GM23338 (cell line): Measurements from ENCODE around the gene HELB. TPM values are rescaled to one million over a fixed set of nuclear protein-coding genes. Genes with fewer than 3 reads are reported as not detected.

Experiments used
- ATAC-seq: fragments of 200-7000 bp; cut with Tn5 transposase; 3 replicates; pipeline ENCODE4 v1.9.1; 2020
- DNase-seq: peaks from one replicate; pipeline ENCODE4 v3.0.0-alpha.2; 2015; ENCODE audit warnings: low spot score
- H2AFZ ChIP-seq: fragments of 200-600 bp; sonication (generic); 2 replicates; pipeline ENCODE4 v1.8.0; 2016; ENCODE audit warnings: antibody characterized with exemption, mild to moderate bottlenecking, moderate library complexity
- H3F3A ChIP-seq: fragments of 200-600 bp; sonication (generic); replicated peaks from 2 replicates; pipeline ENCODE4 v1.8.0; 2017; ENCODE audit warnings: antibody characterized with exemption, mixed run types, low read depth
- H3K27ac ChIP-seq: fragments of 200-600 bp; sonication (generic); 2 replicates; pipeline ENCODE4 v1.6.1; 2016; ENCODE audit warnings: low read depth
- H3K27me3 ChIP-seq: fragments of 200-600 bp; sonication (generic); 2 replicates; pipeline ENCODE4 v1.8.0; 2016; ENCODE audit warnings: mild to moderate bottlenecking, mixed run types, moderate library complexity; ENCODE audit not compliant: insufficient read depth
- H3K36me3 ChIP-seq: fragments of 200-600 bp; sonication (generic); 2 replicates; pipeline ENCODE4 v1.8.0; 2016; ENCODE audit warnings: mild to moderate bottlenecking; ENCODE audit not compliant: insufficient read depth
- H3K4me1 ChIP-seq: fragments of 200-600 bp; sonication (generic); 2 replicates; pipeline ENCODE4 v1.8.0; 2016; ENCODE audit warnings: mild to moderate bottlenecking, moderate library complexity; ENCODE audit not compliant: insufficient read depth
- H3K4me2 ChIP-seq: fragments of 200-600 bp; sonication (generic); 2 replicates; pipeline ENCODE4 v1.7.1; 2017; ENCODE audit warnings: mixed run types
- H3K4me3 ChIP-seq: fragments of 200-600 bp; sonication (generic); 2 replicates; pipeline ENCODE4 v1.6.1; 2016; ENCODE audit warnings: mixed run types
- H3K79me2 ChIP-seq: fragments of 200-600 bp; sonication (generic); replicated peaks from 2 replicates; pipeline ENCODE4 v1.8.0; 2017; ENCODE audit warnings: mild to moderate bottlenecking; ENCODE audit not compliant: insufficient read depth
- H3K9me2 ChIP-seq: fragments of 200-600 bp; sonication (generic); 2 replicates; pipeline ENCODE4 v1.8.0; 2017; ENCODE audit not compliant: insufficient read depth
- H4K20me1 ChIP-seq: fragments of 200-600 bp; sonication (generic); replicated peaks from 2 replicates; pipeline ENCODE4 v1.8.0; 2017; ENCODE audit warnings: mild to moderate bottlenecking; ENCODE audit not compliant: insufficient read depth
- H3K27ac Mint-ChIP-seq: 2 replicates; pipeline ENCODE4 v1.8.0; 2020; ENCODE audit warnings: inconsistent platforms, mild to moderate bottlenecking, moderate library complexity, mixed read lengths
- H3K27me3 Mint-ChIP-seq: 3 replicates; pipeline ENCODE4 v1.8.0; 2022; ENCODE audit warnings: low read depth, mild to moderate bottlenecking, moderate library complexity, mixed read lengths, inconsistent platforms; ENCODE audit not compliant: insufficient read depth, poor library complexity
- H3K36me3 Mint-ChIP-seq: 3 replicates; pipeline ENCODE4 v1.8.0; 2021; ENCODE audit warnings: low read depth, mild to moderate bottlenecking, inconsistent platforms, moderate library complexity, mixed read lengths
- H3K4me1 Mint-ChIP-seq: 3 replicates; pipeline ENCODE4 v1.8.0; 2020; ENCODE audit warnings: mild to moderate bottlenecking, inconsistent platforms, mixed read lengths
- H3K4me3 Mint-ChIP-seq: 3 replicates; pipeline ENCODE4 v1.8.0; 2021; ENCODE audit warnings: moderate library complexity, mild to moderate bottlenecking, inconsistent platforms, mixed read lengths
- H3K9me3 Mint-ChIP-seq: 3 replicates; pipeline ENCODE4 v1.8.0; 2020; ENCODE audit warnings: moderate library complexity, mild to moderate bottlenecking, inconsistent platforms, mixed read lengths
- CREB1 ChIP-seq: fragments of 250-450 bp; sonication (Bioruptor Pico); IDR thresholded peaks from 2 replicates; pipeline ENCODE4 v1.5.0; 2020; ENCODE audit warnings: low read depth, mild to moderate bottlenecking, moderate library complexity
- EZH2phosphoT487 ChIP-seq: fragments of 200-600 bp; sonication (generic); IDR thresholded peaks from one replicate; pipeline ENCODE4 v1.8.1; 2018; ENCODE audit warnings: antibody characterized with exemption; ENCODE audit not compliant: unreplicated experiment
- JUNB ChIP-seq: IDR thresholded peaks from one replicate; pipeline ENCODE4 v1.6.1; 2016; ENCODE audit warnings: antibody characterized with exemption; ENCODE audit not compliant: unreplicated experiment
- POLR2AphosphoS5 ChIP-seq: IDR thresholded peaks from 2 replicates; pipeline ENCODE4 v1.6.1; 2016; ENCODE audit warnings: antibody characterized with exemption, low read depth
- STAT1 ChIP-seq: IDR thresholded peaks from one replicate; pipeline ENCODE4 v1.6.1; 2016; ENCODE audit warnings: antibody characterized with exemption; ENCODE audit not compliant: unreplicated experiment
- ZNF114 ChIP-seq: fragments of 250-450 bp; sonication (Bioruptor Pico); IDR thresholded peaks from 2 replicates; pipeline ENCODE4 v1.5.0; 2020; ENCODE audit warnings: mild to moderate bottlenecking, moderate library complexity
- polyA plus RNA-seq: library from polyadenylated mRNA; unstranded; fragments of >200 nt; fragmentation: Nextera tagmentation; extraction: Ambion mirVana; gene quantifications from 2 replicates; pipeline ENCODE4 v1.2.1, GENCODE V29; 2016
- total RNA-seq: library from RNA; depleted of rRNA; stranded (reverse); fragments of >200 nt; shearing (Covaris generic); gene quantifications from 2 replicates; pipeline ENCODE4 v1.2.3, GENCODE V29; 2014
- TF ChIP-seq, protein P1 (sequence below): IDR thresholded peaks from one replicate; pipeline ENCODE4 v1.6.1; 2018; ENCODE audit warnings: antibody characterized with exemption; ENCODE audit not compliant: unreplicated experiment
- TF ChIP-seq, protein P2 (sequence below): fragments of 250-450 bp; sonication (Bioruptor Pico); IDR thresholded peaks from 2 replicates; pipeline ENCODE4 v1.5.0; 2020; ENCODE audit warnings: mild to moderate bottlenecking, moderate library complexity

The HELB gene
- total and polyA plus RNA-seq, 2 experiments from 2014 or later = 3.1 to 18.2 TPM

DNA sequence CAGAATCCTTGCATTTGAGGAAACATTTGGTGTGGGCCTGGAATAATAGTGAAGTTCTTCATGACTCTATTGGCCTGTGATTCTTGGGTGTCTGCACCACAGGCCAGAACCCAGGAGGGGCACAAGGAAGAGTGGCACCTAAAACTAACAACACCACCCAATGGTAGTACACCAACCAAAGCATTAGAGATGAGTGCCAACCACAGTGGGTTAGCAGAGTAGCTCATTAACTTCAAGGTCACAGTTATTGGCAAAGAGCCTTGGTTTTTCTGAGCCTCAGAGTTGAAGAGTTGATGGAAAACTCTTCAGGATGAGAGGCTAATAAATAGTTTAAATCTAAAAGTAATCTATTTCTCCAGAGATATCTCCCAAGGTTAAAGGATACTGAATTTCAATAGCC is 57.0 kb downstream of the HELB start (continued):
- TF ChIP-seq, protein P1, sequence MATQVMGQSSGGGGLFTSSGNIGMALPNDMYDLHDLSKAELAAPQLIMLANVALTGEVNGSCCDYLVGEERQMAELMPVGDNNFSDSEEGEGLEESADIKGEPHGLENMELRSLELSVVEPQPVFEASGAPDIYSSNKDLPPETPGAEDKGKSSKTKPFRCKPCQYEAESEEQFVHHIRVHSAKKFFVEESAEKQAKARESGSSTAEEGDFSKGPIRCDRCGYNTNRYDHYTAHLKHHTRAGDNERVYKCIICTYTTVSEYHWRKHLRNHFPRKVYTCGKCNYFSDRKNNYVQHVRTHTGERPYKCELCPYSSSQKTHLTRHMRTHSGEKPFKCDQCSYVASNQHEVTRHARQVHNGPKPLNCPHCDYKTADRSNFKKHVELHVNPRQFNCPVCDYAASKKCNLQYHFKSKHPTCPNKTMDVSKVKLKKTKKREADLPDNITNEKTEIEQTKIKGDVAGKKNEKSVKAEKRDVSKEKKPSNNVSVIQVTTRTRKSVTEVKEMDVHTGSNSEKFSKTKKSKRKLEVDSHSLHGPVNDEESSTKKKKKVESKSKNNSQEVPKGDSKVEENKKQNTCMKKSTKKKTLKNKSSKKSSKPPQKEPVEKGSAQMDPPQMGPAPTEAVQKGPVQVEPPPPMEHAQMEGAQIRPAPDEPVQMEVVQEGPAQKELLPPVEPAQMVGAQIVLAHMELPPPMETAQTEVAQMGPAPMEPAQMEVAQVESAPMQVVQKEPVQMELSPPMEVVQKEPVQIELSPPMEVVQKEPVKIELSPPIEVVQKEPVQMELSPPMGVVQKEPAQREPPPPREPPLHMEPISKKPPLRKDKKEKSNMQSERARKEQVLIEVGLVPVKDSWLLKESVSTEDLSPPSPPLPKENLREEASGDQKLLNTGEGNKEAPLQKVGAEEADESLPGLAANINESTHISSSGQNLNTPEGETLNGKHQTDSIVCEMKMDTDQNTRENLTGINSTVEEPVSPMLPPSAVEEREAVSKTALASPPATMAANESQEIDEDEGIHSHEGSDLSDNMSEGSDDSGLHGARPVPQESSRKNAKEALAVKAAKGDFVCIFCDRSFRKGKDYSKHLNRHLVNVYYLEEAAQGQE = no peak
- no peak for TF ChIP-seq ZNF114
- no peak for TF ChIP-seq CREB1 (CRISPR knock-in tag)
- no peak for TF ChIP-seq POLR2AphosphoS5

DNA sequence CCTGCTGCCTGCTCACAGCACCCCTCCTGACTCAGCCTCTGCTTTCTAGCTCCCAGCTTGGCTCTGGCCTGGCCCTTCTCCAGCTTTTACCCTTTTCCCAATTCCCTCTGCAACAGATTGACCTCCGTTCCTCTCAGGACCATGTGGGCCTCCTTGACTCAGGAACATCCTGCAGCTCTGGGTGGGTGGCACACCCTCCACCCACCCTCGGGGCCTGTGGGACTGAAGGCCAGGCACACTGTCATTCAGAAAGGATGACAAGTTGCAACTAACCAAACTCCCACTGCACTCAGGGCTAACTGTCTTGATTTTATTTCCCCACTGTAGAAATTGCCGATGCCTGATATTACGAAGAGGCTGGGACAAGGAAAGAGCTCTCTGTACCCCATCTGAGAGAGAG is 59.4 kb downstream of the HELB start:
- no peaks in the 10 kb centered on the region for H3K9me3 Mint-ChIP-seq

More for the DNA sequence above, 59.4 kb downstream of the HELB start:
- Histone ChIP-seq H3K4me3 (no peak overlapping the region), H3F3A (no peaks in the 10 kb centered on the region), H3K79me2 (no peaks in the 10 kb centered on the region), H3K9me2 (peaks cover 11% of the 10 kb centered on the region; the same call in 1 of the 2 replicates), H2AFZ (no peak overlapping the region), H3K4me2 (no peak overlapping the region), H3K36me3 (no peaks in the 10 kb centered on the region), H4K20me1 (no peaks in the 10 kb centered on the region), H3K27me3 (no peaks in the 10 kb centered on the region), H3K27ac (no peak overlapping the region), H3K4me1 (peaks cover 15% of the 10 kb centered on the region)
- H3K4me1 Mint-ChIP-seq = peaks cover 13% of the 10 kb centered on the region
- H3K27ac Mint-ChIP-seq = no peak overlapping the region; the same call in 1 of the 2 replicates
- TF ChIP-seq, protein P2, sequence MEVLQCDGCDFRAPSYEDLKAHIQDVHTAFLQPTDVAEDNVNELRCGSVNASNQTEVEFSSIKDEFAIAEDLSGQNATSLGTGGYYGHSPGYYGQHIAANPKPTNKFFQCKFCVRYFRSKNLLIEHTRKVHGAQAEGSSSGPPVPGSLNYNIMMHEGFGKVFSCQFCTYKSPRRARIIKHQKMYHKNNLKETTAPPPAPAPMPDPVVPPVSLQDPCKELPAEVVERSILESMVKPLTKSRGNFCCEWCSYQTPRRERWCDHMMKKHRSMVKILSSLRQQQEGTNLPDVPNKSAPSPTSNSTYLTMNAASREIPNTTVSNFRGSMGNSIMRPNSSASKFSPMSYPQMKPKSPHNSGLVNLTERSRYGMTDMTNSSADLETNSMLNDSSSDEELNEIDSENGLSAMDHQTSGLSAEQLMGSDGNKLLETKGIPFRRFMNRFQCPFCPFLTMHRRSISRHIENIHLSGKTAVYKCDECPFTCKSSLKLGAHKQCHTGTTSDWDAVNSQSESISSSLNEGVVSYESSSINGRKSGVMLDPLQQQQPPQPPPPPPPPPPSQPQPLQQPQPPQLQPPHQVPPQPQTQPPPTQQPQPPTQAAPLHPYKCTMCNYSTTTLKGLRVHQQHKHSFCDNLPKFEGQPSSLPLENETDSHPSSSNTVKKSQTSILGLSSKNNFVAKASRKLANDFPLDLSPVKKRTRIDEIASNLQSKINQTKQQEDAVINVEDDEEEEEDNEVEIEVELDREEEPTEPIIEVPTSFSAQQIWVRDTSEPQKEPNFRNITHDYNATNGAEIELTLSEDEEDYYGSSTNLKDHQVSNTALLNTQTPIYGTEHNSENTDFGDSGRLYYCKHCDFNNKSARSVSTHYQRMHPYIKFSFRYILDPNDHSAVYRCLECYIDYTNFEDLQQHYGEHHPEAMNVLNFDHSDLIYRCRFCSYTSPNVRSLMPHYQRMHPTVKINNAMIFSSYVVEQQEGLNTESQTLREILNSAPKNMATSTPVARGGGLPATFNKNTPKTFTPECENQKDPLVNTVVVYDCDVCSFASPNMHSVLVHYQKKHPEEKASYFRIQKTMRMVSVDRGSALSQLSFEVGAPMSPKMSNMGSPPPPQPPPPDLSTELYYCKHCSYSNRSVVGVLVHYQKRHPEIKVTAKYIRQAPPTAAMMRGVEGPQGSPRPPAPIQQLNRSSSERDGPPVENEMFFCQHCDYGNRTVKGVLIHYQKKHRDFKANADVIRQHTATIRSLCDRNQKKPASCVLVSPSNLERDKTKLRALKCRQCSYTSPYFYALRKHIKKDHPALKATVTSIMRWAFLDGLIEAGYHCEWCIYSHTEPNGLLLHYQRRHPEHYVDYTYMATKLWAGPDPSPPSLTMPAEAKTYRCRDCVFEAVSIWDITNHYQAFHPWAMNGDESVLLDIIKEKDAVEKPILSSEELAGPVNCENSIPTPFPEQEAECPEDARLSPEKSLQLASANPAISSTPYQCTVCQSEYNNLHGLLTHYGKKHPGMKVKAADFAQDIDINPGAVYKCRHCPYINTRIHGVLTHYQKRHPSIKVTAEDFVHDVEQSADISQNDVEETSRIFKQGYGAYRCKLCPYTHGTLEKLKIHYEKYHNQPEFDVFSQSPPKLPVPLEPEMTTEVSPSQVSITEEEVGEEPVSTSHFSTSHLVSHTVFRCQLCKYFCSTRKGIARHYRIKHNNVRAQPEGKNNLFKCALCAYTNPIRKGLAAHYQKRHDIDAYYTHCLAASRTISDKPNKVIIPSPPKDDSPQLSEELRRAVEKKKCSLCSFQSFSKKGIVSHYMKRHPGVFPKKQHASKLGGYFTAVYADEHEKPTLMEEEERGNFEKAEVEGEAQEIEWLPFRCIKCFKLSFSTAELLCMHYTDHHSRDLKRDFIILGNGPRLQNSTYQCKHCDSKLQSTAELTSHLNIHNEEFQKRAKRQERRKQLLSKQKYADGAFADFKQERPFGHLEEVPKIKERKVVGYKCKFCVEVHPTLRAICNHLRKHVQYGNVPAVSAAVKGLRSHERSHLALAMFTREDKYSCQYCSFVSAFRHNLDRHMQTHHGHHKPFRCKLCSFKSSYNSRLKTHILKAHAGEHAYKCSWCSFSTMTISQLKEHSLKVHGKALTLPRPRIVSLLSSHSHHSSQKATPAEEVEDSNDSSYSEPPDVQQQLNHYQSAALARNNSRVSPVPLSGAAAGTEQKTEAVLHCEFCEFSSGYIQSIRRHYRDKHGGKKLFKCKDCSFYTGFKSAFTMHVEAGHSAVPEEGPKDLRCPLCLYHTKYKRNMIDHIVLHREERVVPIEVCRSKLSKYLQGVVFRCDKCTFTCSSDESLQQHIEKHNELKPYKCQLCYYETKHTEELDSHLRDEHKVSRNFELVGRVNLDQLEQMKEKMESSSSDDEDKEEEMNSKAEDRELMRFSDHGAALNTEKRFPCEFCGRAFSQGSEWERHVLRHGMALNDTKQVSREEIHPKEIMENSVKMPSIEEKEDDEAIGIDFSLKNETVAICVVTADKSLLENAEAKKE = no peak
- no peak for TF ChIP-seq STAT1
- no peak for TF ChIP-seq EZH2phosphoT487
- no peak for TF ChIP-seq CREB1 (CRISPR knock-in tag)
- no peak for TF ChIP-seq JUNB
- no peak for TF ChIP-seq POLR2AphosphoS5
- no peak for TF ChIP-seq ZNF114
- DNase-seq = no peak
- no peak overlapping the region for H3K4me3 Mint-ChIP-seq
- no peak for ATAC-seq
- no peaks in the 10 kb centered on the region for H3K27me3 Mint-ChIP-seq
- no peaks in the 10 kb centered on the region for H3K36me3 Mint-ChIP-seq
